ENCODE data around the gene CAMK1D. TPM values are rescaled to one million over a fixed set of nuclear protein-coding genes. Genes with fewer than 3 reads are reported as not detected.

CAMK1D gene
- total RNA-seq, 2 experiments from 2014 or later: 15.4 to 15.5 TPM

GRCh38 chr10:12701696-12702095, 352.3 kb downstream of the CAMK1D start:
- no peak for DNase-seq
- ChIA-PET POLR2A (no interaction called here), CTCF (interaction anchor here (0.5 to 1.8 kb wide), 5 partner anchors 10 to 110 kb away, joined by 3 to 6 read pairs (median 4); no protein-coding TSS in a partner anchor)
- Mint-ChIP-seq H3K4me1 (peaks cover 13% of the 10 kb centered on the region), H3K9me3 (peaks cover 1% of the 10 kb centered on the region), H3K27me3 (no peaks in the 10 kb centered on the region), H3K4me3 (no peak overlapping the region), H3K36me3 (ENCODE audit: low read depth) (no peaks in the 10 kb centered on the region), H3K27ac (peak overlapping the region; percentile 42)

DNA sequence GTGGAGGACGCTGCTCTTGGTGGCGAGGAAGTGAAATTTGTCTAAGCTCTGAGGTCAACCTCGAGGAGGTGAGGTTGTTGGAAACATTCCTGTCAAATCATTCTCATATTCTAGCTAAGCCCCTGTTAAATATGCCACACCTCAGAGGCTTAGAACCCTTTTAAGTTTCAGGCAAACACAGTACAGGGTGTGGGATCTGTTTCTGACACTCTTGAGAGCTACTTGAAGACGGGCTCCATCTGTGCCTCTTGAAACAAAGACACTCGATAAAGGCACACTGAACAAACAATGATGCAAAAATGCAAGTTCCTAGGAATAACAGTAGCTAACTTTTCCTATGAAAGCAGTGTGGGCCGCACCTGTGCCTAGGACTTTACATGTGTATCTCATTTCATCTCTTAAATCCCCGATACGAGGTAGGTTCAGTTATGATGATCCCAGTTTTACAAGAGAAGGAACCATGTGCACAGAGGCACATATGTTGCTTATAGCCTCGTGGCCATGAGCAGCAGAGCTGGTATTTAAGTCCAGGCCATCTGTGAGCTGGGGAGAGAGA, 352.9 kb downstream of the CAMK1D start:
- H3K36me3 Mint-ChIP-seq (ENCODE audit: low read depth): no peaks in the 10 kb centered on the region
- no peak for DNase-seq
- no peak overlapping the region for H3K4me3 Mint-ChIP-seq
- ChIA-PET POLR2A (no interaction called here), CTCF (interaction anchor here (0.8 to 1.8 kb wide), 5 partner anchors 8 to 46 kb away, joined by 3 to 6 read pairs (median 4); no protein-coding TSS in a partner anchor)
- H3K9me3 Mint-ChIP-seq: peaks cover 1% of the 10 kb centered on the region
- H3K27ac Mint-ChIP-seq: no peak overlapping the region
- H3K27me3 Mint-ChIP-seq: no peaks in the 10 kb centered on the region
- H3K4me1 Mint-ChIP-seq: peaks cover 15% of the 10 kb centered on the region

DNA sequence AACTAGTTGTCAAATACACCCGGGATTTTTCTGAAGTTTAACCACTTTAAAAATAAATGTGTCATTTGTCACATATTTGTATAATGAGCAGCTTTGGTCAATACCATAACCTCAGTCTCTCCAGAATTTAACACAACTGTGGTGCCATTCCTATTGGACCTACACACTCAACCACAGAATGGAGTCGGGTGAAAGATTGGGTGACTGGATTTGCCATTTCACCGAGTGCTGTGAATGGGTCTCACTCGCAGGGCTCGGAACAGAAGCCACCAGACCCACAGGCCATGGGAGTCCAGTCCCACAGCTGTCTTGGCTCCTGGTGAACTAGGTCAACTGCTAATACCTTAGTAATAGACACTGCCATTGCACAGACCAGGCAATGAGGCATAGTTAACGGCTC, 353.8 kb downstream of the CAMK1D start:
- Mint-ChIP-seq H3K36me3 (ENCODE audit: low read depth) (no peaks in the 10 kb centered on the region), H3K4me3 (no peak overlapping the region), H3K4me1 (peaks cover 16% of the 10 kb centered on the region), H3K27ac (no peak overlapping the region), H3K9me3 (peaks cover 1% of the 10 kb centered on the region), H3K27me3 (no peaks in the 10 kb centered on the region)
- ChIA-PET POLR2A (no interaction called here), CTCF (interaction anchor here (0.9 to 1.8 kb wide), 4 partner anchors 8 to 47 kb away, joined by 3 to 6 read pairs (median 4); no protein-coding TSS in a partner anchor)
- no peak for DNase-seq

- ChIA-PET POLR2A (no interaction called here), CTCF (interaction anchor here (0.6 to 1.3 kb wide), 3 partner anchors 9 to 226 kb away, joined by 3 to 5 read pairs (median 4); no protein-coding TSS in a partner anchor)
- no peaks in the 10 kb centered on the region for H3K27me3 Mint-ChIP-seq
- peaks cover 1% of the 10 kb centered on the region for H3K9me3 Mint-ChIP-seq
- H3K4me3 Mint-ChIP-seq: no peak overlapping the region
- H3K4me1 Mint-ChIP-seq: peaks cover 23% of the 10 kb centered on the region
- H3K27ac Mint-ChIP-seq: no peak overlapping the region
- no peak for DNase-seq
- no peaks in the 10 kb centered on the region for H3K36me3 Mint-ChIP-seq (ENCODE audit: low read depth)
Observed at GRCh38 chr10:12703813-12704212, 354.5 kb downstream of the CAMK1D start.

- Mint-ChIP-seq H3K27ac (no peak overlapping the region), H3K4me3 (no peak overlapping the region)
- POLR2A ChIA-PET: no interaction called here
Observed at GRCh38 chr10:12704488-12704887, 355.1 kb downstream of the CAMK1D start.

GRCh38 chr10:12705943-12706342, 356.6 kb downstream of the CAMK1D start:
- H3K4me1 Mint-ChIP-seq: peaks cover 31% of the 10 kb centered on the region
- POLR2A ChIA-PET: no interaction called here
- no peaks in the 10 kb centered on the region for H3K36me3 Mint-ChIP-seq (ENCODE audit: low read depth)
- H3K27me3 Mint-ChIP-seq: no peaks in the 10 kb centered on the region
- H3K4me3 Mint-ChIP-seq: no peak overlapping the region
- H3K27ac Mint-ChIP-seq: no peak overlapping the region
- no peaks in the 10 kb centered on the region for H3K9me3 Mint-ChIP-seq
- DNase-seq: no peak
- CTCF ChIA-PET: no interaction called here

More at GRCh38 chr10:12704488-12704887, 355.1 kb downstream of the CAMK1D start:
- CTCF ChIA-PET: interaction anchor here (0.8 kb wide), 1 partner anchor 47 kb away, joined by 4 read pairs; no protein-coding TSS in a partner anchor
- Mint-ChIP-seq H3K9me3 (peaks cover 1% of the 10 kb centered on the region), H3K36me3 (ENCODE audit: low read depth) (no peaks in the 10 kb centered on the region), H3K4me1 (peaks cover 22% of the 10 kb centered on the region), H3K27me3 (no peaks in the 10 kb centered on the region)
- DNase-seq: no peak

DNA sequence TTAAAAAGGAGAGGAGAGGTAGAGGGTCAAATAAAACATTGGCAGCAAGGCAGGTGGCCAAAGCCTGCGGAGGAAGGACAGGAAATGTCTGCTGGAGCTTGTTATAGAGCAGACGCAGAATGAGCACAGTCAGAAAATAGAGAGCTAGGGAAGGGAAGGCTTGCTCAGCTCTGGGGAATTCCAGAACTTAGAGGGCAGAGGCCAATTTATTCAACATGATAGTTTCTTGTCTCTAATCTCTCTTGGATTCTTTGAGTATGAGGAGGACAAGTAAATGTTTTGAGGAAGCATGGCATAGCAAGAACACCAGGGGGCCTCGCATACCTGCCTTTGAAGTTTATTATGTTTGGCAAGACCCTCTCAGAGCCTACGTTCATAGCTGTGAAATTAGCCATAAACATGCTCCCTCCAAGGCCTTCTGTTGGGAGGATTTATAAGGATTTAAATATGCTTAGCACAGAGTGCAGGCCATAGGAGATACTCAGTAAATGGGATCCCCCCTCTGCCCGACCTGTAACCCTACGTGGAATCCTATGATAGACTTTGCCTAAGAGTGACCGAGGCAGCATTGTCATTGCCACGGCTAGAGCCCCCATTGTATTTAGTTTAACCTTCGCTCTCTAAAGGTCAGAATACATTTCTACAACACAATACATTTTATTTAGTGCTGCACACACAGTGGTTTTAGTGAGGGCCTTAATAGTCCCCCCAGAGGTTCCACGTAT, 358.3 kb downstream of the CAMK1D start:
- DNase-seq: peak; percentile 12
- H3K4me3 Mint-ChIP-seq: no peak overlapping the region
- no peaks in the 10 kb centered on the region for H3K36me3 Mint-ChIP-seq (ENCODE audit: low read depth)
- H3K27ac Mint-ChIP-seq: peak overlapping the region; percentile 2
- H3K9me3 Mint-ChIP-seq: no peaks in the 10 kb centered on the region
- ChIA-PET CTCF (interaction anchor here (0.6 to 1.6 kb wide), 4 partner anchors 10 to 385 kb away, joined by 3 to 6 read pairs (median 4); no protein-coding TSS in a partner anchor), POLR2A (no interaction called here)
- peaks cover 47% of the 10 kb centered on the region for H3K4me1 Mint-ChIP-seq
- H3K27me3 Mint-ChIP-seq: no peaks in the 10 kb centered on the region

DNA sequence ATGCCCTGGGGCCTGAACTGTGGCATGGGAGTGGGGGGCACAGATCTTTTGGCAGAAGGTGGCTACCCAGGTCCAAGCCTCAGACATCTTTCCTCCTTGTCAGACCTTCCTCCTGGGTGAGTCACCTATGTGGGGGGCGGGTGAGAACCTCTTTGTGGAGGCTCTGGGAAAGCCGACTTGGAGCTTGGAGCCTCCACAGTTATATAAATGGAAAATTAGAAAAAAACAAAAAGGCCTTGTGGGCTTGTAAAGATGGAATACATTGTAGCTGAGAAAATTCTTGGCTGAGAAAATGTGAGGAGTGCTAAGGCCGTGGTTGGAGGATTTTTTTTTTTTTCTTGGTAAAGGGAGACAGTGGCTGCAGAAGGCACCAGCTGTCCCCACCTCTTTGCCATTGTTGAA, 359.7 kb downstream of the CAMK1D start:
- no peak overlapping the region for H3K27ac Mint-ChIP-seq
- H3K9me3 Mint-ChIP-seq: no peaks in the 10 kb centered on the region
- H3K36me3 Mint-ChIP-seq (ENCODE audit: low read depth): no peaks in the 10 kb centered on the region
- no peak for DNase-seq
- peaks cover 47% of the 10 kb centered on the region for H3K4me1 Mint-ChIP-seq
- ChIA-PET POLR2A (no interaction called here), CTCF (interaction anchor here (0.6 to 1.6 kb wide), 6 partner anchors 52 to 446 kb away, joined by 3 to 5 read pairs (median 4); no protein-coding TSS in a partner anchor)
- H3K27me3 Mint-ChIP-seq: no peaks in the 10 kb centered on the region
- no peak overlapping the region for H3K4me3 Mint-ChIP-seq

DNA sequence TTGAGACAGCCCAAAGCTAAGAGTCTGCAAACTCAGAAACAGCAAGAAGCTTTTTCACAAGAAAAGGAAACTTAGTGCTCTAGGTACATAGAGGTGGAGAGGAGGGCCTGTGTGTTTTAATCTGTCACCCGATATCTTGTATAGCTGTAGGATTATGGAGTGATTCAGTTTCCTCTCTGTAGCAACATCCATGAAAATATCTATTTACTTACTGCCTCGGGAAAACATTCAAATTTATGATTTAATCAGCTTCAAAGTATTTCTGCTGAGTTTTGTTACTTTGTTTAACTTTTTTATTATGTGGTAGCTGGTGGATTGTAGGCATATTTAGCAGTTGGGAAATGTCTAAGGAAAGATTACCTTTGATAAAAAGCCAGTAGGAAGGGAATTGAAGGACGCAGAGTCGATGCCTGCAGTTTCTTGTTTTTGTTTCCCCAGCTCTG, 360.2 kb downstream of the CAMK1D start:
- Mint-ChIP-seq H3K36me3 (ENCODE audit: low read depth) (no peaks in the 10 kb centered on the region), H3K27me3 (no peaks in the 10 kb centered on the region), H3K4me3 (no peak overlapping the region), H3K27ac (peak overlapping the region; percentile 34), H3K4me1 (peaks cover 47% of the 10 kb centered on the region), H3K9me3 (no peaks in the 10 kb centered on the region)
- CTCF ChIA-PET: interaction anchor here (1.0 to 1.6 kb wide), 6 partner anchors 10 to 446 kb away, joined by 3 to 5 read pairs (median 3); no protein-coding TSS in a partner anchor
- DNase-seq: no peak
- POLR2A ChIA-PET: no interaction called here

- CTCF ChIA-PET: interaction anchor here (0.6 to 2.3 kb wide), 11 partner anchors 7 to 562 kb away, joined by 3 to 10 read pairs (median 3); partner anchors contain the start of gene OPTN
- no peak for DNase-seq
- Mint-ChIP-seq H3K27me3 (no peaks in the 10 kb centered on the region), H3K4me1 (peaks cover 47% of the 10 kb centered on the region), H3K9me3 (no peaks in the 10 kb centered on the region), H3K27ac (peak overlapping the region; percentile 2), H3K36me3 (ENCODE audit: low read depth) (no peaks in the 10 kb centered on the region), H3K4me3 (no peak overlapping the region)
- POLR2A ChIA-PET: no interaction called here
Observed at GRCh38 chr10:12710157-12710556, 360.8 kb downstream of the CAMK1D start.

GRCh38 chr10:12710594-12711349, 361.4 kb downstream of the CAMK1D start:
- Mint-ChIP-seq H3K27ac (peak overlapping the region; percentile 51), H3K27me3 (no peaks in the 10 kb centered on the region), H3K36me3 (ENCODE audit: low read depth) (no peaks in the 10 kb centered on the region), H3K9me3 (no peaks in the 10 kb centered on the region), H3K4me1 (peaks cover 47% of the 10 kb centered on the region), H3K4me3 (no peak overlapping the region)
- CTCF ChIA-PET: interaction anchor here (0.6 to 2.3 kb wide), 12 partner anchors 8 to 563 kb away, joined by 3 to 10 read pairs (median 4); partner anchors contain the start of gene OPTN
- DNase-seq: peak; percentile 83
- POLR2A ChIA-PET: no interaction called here

DNA sequence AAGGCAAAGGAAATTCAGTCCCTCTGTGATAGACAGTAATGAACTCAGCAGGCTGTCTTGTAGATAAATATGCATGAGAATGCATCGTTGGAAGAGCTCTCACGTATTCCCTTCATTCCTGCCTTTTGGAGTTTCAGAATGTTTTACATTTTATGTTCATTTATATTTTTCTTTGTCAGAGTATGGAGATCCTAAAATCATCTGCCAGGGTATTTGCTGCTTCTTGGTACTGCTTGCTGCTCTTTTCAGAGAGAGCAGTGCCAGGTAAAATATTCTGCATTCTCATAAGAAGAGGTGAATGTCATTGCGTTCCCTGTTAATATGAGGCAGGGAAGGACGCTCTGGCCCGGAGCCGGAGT, 362.0 kb downstream of the CAMK1D start:
- Mint-ChIP-seq H3K27ac (no peak overlapping the region), H3K36me3 (ENCODE audit: low read depth) (no peaks in the 10 kb centered on the region), H3K4me3 (no peak overlapping the region), H3K27me3 (no peaks in the 10 kb centered on the region), H3K4me1 (peaks cover 47% of the 10 kb centered on the region), H3K9me3 (no peaks in the 10 kb centered on the region)
- DNase-seq: no peak
- POLR2A ChIA-PET: no interaction called here
- CTCF ChIA-PET: interaction anchor here (0.9 to 2.3 kb wide), 7 partner anchors 8 to 60 kb away, joined by 3 to 10 read pairs (median 5); no protein-coding TSS in a partner anchor
